GM19193 (cell line): Measurements from ENCODE around the gene ZNF823.

Source experiments
- POLR2A ChIP-seq: IDR thresholded peaks from 4 replicates; pipeline ENCODE4 v1.6.1; 2011; ENCODE audit not compliant: insufficient read depth, insufficient read length; ENCODE audit errors: extremely low read depth

ZNF823 gene

DNA sequence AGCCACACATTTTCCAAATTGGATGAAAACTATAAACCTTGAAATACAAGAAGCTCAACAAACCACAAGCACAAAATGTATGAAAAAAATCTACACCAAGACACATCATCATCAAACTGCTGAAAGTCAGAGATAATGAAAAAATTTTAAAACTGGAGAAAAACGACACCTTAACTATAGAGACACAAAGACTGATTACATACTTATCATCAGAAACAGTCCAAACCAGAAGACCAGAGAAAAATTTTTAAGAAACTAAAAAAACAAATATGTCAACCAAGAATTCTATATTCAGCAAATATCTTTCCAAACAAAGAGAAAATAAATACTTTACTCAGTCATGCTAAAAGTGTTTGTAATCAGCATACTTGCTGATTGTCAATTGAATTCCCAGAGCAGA is 8.5 kb upstream of the ZNF823 start:
- TF ChIP-seq POLR2A, result no peak

DNA sequence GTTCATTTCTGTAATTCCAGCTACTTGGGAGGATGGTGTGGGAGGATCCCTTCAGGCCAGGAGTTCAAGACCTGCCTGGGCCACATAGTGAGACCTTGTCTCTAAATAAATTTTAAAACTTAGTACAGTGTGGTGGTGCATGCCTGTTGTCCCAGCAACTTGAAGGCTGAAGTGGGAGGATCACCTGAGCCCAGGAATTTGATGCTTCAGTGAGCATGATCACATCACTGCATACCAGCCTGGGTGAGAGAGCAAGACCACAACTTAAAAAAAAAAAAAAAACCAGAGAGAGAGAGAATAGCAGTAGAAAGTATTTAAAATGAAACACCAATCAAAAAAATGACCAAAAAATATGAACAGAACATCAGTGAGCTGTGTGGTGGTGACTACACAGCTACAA is 7.1 kb upstream of the ZNF823 start:
- no peak for TF ChIP-seq POLR2A

DNA sequence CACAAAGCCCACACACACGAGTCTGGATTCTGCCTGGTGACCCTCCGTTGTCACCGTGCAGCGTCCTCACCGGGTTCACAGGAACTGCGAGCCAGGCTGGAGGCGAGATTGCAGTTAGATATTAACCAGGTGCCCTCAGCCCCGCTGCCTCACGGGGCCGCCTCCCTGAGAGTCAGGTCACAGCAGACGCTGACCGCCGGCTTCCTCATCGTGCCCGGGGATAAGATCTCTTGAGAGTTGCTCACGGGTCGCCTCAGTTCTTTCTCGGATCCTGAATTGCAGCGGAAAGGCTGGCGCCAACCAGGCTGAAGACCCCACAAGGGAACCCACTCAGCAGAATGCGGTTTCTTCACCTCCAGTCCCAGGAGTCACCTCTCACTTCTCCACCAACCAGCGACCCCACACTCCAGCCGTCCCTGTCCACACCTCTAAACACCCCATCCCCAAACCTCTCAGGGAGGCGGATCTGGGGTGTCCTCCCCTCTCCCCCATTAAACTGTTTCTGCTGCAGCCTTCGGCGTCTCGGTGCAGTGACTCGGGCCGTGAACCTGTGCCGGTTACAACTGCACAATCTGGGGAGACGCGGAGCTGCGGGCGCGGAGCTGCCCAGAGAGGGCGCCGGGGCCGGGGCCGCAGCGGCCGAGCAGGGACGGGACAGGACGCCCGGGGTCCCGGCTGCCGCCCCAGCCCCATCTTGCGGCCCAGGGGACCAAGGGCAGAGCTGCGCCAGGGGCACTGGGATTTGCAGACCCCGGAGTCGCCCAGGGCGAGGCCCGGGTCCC is 591 bp downstream of the ZNF823 start:
- peak; percentile 48 for TF ChIP-seq POLR2A

DNA sequence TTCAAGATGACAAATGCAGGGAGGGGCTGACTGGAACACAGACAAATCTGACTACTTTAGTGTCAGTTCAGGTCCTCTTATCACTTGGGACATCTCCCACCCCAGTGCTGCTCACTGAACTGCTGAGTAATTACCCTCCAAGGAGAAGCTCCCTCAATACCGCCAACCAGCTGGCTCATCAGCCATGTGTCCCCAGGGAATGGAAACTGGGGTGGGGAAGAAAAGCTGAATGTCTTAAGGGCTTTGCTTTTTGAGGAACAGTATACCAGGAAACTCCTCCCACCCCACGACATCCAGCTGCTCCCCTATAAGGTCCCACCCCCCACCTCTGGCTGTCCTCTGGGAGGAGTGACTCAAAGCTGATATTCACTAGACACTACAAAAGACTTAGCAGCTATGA is 2.0 kb downstream of the ZNF823 start:
- no peak for TF ChIP-seq POLR2A

DNA sequence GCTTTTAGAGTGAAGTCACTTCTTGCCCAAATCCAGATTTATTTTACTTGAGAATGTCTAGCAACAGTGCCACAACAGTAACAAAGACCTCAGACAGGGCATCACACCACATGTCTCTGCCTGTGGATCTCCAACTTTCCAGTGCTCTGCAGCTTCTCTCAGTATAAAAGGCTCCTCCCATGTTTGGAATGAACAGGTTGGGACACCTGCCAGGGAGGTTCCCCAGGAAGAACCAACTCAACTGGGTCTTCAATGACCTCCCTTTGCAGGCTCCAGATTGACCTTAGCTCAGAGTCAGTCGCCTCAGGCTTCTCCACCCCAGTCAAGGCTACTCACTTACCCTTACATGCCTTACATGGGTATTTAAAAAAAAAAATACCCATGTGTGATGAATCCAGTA is 3.4 kb downstream of the ZNF823 start:
- no peak for TF ChIP-seq POLR2A

DNA sequence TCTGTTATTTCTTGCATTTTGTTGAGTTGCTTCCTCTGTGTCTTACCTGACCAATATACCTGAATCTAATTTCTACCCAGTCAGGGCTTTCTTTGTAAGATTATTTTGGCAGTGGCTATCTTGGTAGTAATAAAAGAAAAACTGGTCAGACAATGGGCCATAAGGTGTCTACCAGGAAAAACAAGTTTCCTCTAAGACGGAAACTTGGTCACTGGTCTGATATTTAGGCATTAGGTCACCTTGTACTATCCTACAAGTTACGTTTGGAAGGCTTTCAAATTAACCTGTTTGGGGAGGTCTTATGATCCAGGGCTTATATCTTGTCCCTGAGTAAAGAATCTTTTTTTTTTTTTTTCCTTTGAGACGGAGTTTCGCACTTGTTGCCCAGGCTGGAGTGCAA is 9.2 kb downstream of the ZNF823 start:
- TF ChIP-seq POLR2A, result no peak

DNA sequence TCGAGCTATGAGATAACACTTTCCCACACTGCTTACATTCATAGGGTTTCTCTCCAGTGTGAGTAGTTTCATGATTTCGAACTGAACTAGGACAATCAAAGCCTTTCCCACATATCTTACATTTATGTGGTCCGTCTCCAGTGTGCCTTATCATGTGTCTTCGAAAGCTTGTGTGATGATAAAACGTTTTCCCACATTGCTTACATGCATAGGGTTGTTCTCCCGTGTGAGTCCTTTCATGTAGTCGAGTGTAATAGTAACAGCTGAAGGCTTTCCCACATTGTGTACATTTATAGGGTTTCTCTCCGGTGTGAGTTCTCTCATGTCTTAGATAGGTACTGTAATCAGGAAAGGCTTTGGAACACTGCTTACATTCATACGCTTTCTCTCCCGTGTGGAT is 16.3 kb downstream of the ZNF823 start:
- no peak for TF ChIP-seq POLR2A

DNA sequence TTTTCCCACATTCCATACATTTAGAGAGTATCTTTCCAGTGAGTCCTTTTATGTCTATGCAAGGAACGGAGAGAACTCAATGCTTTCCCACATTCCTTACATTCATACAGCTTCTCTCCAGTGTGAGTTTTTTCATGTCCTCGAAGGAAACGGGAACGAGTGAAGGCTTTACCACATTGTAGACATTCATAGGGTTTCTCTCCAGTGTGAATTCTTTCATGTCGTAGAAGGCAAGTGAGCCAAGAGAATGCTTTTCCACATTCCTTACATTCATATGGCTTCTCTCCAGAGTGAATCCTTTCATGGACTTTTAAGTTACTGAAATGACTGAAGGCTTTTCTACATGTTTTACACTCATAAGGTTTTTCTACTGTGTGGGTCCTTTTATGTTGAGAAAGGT is 17.1 kb downstream of the ZNF823 start:
- no peak for TF ChIP-seq POLR2A

DNA sequence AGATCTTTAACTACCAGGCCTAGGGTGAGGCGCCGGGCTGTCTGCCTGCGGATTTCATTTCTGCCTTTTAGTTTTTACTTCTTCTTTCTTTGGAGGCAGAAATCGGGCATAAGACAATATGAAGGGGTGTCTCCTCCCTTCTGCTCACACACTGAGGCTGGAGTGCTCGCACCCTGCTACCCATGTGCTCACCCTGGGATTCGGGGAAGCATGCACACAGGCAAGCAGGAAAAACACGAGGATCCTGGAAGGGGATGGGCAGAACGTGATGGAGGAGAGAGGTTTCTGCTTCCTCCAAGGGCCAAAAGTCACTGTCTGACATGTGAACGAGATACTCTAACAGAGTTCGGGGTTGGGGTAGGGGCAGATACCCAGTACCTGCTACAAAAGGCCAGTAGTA is 28.4 kb downstream of the ZNF823 start:
- TF ChIP-seq POLR2A, result no peak

DNA sequence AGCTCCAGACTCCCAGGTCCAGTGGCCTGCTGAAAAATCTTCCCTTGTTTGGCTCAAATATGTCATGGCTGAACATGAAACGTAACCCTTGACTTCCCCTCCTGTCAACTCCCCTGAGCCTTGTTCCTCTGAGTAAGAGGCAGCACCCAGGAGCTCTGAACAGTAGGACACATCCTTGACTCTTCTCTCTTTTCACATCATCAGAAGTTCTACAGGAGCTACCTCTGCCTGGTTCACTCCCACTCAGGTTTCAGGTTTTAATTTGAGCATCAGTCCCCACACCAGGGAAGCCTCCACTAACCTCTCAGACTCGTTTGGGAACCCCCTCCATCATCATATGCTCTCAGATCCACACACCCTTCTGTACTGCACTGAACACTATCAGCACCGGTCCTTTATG is 30.3 kb downstream of the ZNF823 start:
- TF ChIP-seq POLR2A, result no peak

DNA sequence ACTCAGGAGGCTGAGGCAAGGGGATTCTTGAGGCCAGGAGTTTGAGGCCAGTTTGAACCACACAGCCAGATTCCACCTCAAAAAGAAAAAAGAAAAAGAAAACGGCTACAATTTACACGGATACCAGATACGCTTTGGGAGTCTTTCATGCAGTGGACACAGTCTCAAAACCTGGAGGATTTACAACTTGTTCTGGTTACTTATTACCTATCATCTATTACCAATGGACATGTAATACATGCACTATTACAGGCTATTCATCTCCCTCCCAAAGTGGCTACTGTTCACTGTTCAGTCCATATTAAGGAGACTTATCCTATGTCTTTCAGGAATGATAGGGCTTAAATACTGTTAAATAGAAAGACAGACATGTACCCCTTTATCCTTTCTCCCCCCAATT is 33.3 kb downstream of the ZNF823 start:
- TF ChIP-seq POLR2A, result no peak

DNA sequence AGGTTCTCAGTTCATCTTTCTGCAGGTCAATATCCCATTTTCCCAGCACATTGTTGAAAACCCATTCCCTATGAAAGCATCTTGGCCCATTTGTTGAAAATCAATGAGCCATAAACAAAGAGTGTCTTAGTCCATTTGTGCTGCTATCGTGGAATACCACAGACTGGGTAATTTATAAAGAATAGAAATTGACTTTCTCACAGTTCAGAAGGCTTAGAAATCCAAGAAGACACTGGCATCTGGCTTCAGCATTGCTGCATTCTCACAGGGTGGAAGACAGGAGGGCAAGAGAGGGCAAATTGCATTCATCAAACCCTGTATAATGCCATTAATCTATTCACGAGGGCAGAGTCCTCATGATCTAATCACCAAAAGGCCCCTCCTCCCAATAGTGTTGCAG is 34.1 kb downstream of the ZNF823 start:
- TF ChIP-seq POLR2A, result no peak

DNA sequence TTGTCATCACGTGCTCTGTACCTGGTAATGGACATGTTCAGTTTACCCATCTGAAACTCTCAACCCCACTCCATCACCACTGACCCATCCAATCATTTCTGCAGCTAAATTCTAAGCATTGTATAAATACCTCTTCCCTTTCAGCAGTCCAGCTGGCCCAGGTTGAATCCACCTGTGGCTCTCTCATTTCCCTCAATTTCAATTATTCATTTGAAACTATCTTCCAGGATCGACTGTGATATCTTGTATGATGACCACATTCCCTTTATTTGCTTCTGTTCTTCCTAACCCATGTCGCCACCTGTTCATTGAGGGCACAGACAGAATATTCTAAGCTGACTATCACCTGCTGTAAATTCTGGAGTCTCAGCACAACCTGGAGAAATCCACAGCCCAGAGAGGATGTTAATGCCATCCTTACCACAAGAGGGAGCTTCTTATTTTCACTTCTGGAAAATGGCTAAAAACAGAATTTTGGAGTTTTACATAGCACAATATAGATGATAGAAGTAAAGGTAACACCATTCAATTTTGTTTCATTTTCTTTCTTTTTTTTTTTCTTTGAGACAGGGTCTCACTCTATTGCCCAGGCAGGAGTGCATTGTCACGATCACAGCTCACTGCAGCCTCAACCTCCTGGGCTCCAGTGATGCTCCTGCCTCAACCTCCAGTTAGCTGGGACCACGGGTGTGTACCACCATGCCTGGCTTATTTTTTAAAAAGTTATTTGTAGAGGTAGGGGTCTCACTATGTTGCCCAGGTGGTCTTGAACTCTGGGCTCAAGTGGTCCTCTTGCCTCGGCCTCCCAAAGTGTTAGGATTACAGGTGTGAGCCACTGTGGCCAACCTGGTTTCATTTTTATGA is 38.6 kb downstream of the ZNF823 start:
- TF ChIP-seq POLR2A, result no peak

DNA sequence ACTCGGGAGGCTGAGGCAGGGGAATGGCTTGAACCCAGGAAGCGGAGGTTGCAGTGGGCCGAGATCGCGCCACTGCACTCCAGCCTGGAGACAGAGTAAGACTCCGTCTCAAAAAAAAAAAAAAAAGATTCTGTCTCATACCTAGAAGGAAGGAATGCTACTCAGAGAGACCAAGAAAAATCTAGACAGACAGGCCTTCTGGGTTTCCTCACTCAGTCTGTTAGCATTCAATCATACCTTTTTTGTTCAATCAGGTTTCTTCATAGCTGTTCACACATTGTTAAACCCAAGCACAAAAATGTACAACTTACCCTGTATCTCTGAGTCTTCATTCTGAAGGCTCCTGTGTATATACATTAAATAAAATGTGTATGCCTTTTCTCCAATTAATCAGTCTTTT is 40.5 kb downstream of the ZNF823 start:
- no peak for TF ChIP-seq POLR2A

DNA sequence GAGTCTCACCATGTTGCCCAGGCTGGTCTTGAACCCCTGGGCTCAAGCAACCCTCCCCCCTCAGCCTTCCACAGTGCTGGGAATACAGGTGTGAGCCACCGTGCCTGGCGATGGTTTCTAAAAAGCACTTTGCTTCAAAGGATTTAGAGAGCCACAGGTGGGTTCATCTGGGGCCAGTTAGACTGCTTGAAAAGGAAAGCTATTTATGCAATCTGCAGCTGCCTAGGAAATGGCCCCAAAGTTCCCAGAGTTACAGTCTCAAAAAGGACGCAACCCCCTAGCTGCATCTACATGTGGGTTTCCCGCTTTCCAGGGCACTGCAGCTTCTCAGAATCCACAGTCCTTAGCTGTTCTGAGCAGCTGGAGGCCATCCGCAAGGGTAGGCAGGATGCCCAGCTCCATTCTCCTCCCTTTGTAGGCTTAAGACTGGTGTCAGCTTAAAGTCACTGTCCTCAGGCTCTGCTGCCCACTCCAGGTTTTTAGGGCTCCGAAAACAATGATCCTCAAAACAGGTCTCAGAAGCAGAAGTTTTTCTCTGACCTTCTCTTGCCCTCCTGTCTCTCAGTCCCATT is 41.4 kb downstream of the ZNF823 start:
- TF ChIP-seq POLR2A, result no peak

DNA sequence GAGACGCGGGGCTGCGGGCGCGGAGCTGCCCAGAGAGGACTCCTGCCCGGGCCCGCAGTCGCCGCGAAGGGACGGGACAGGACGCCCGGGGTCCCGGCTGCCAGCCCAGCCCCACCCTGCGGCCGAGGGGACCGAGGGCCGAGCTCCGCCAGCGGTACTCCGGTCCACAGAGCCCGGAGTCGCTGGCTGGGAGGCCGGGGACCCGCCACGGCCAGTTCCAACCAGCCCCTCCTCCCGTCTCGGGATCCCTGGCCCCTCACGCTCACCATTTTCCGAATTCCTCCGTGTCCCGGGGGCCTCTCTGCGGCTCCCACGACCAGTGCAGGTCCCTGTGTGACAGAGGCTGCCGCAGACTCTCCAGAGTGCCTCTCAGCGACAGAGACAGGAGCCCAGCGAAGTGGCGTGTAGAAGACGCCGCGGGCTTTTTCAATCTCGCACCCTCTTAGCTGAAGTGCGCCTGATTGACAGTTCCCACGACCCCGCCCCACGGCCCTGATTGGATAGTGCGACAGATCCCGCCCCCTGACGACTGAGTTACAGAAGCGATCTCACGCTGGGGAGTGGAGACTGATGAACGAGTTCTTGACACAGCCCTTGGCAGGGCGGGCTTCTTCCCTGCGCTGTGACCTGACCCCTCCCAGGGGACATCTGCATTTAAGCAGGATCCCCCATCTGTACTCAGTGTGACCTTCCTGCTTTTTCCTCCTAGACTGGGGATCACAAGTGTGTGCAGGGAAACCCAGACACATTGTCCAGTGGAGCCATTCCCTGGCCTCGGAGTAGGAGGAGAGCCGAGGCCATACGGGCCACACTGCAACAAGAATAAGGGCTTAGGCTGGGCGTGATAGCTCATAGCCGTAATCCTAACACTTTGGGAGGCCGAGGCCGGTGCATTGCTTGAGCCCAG is 44.0 kb downstream of the ZNF823 start:
- TF ChIP-seq POLR2A, result peak; percentile 80
